ENCODE results near the gene LYSMD2.

Gene LYSMD2

GRCh38 chr15:51751697-51752683 is 14.5 kb upstream of the LYSMD2 start:
- no peak for DNase-seq

GRCh38 chr15:51750792-51751696 is 13.6 kb upstream of the LYSMD2 start, which contains the start of gene TMOD2:
Gene TMOD2 (plus strand): TSS chr15:51751597. CDS start chr15:51766442, 14,845 bp downstream.
- peak in 1 of 2 experiments; percentile 38 for DNase-seq

GRCh38 chr15:51750186-51750585 is 12.7 kb upstream of the LYSMD2 start:
- DNase-seq = no peak

- no peak for DNase-seq
Observed at GRCh38 chr15:51749307-51749706, 11.9 kb upstream of the LYSMD2 start.

- DNase-seq = no peak
Observed at GRCh38 chr15:51739061-51739712, 1.7 kb upstream of the LYSMD2 start.

GRCh38 chr15:51738553-51738952 is 1.1 kb upstream of the LYSMD2 start:
- no peak for DNase-seq

GRCh38 chr15:51736751-51737521 is 519 bp downstream of the LYSMD2 start:
- peak; percentile 57 for DNase-seq

- DNase-seq = no peak
Observed at GRCh38 chr15:51736069-51736468, 1.4 kb downstream of the LYSMD2 start.

- DNase-seq = no peak
Observed at GRCh38 chr15:51735228-51736010, 2.0 kb downstream of the LYSMD2 start.

GRCh38 chr15:51732646-51733045 is 4.8 kb downstream of the LYSMD2 start:
- DNase-seq = no peak

- no peak for DNase-seq
Observed at GRCh38 chr15:51731549-51732267, 5.7 kb downstream of the LYSMD2 start.

GRCh38 chr15:51727141-51727897 is 10.1 kb downstream of the LYSMD2 start:
- no peak for DNase-seq

GRCh38 chr15:51726302-51727073 is 11.0 kb downstream of the LYSMD2 start:
- peak; percentile 45 to 48 for DNase-seq

- no peak for DNase-seq
Observed at GRCh38 chr15:51724673-51725072, 12.8 kb downstream of the LYSMD2 start.

GRCh38 chr15:51724199-51724598 is 13.3 kb downstream of the LYSMD2 start:
- DNase-seq = no peak

- DNase-seq = no peak
Observed at GRCh38 chr15:51721199-51721960, 16.1 kb downstream of the LYSMD2 start.

GRCh38 chr15:51720201-51720995 is 17.1 kb downstream of the LYSMD2 start:
- DNase-seq = no peak
